HepG2 (cell line): ENCODE data around the gene SH2D6. TPM values are rescaled to one million over a fixed set of nuclear protein-coding genes. Genes with fewer than 3 reads are reported as not detected.

Source experiments
- ATAC-seq: fragments of 200-7000 bp; cut with Tn5 transposase; 3 replicates; pipeline ENCODE4 v1.9.1; 2020; ENCODE audit warnings: mild to moderate bottlenecking, moderate library complexity
- BruUV-seq: library from RNA; stranded (reverse); fragments of 400-500 nt; replicated peaks from 2 replicates; lab custom pipeline; 2021; lab: Mats Ljungman, UMichigan
- CTCF ChIA-PET: fragments of 300-600 bp; formaldehyde crosslinking; extraction: SDS; loops from one replicate; lab custom pipeline; 2021; ENCODE audit warnings: low total read pairs, inconsistent platforms, low intra/inter-chr PET ratio; lab: Yijun Ruan, JAX
- POLR2A ChIA-PET: fragments of 350-600 bp; sonication (Branson Sonifier 250); formaldehyde crosslinking; loops from one replicate; lab custom pipeline; 2020; ENCODE audit warnings: antibody characterized with exemption, inconsistent platforms; lab: Yijun Ruan, JAX
- DNase-seq: peaks from one replicate; pipeline ENCODE4 v3.0.0-alpha.2; 2015; ENCODE audit warnings: low spot score
- FAIRE-seq: peaks from 3 replicates; lab custom pipeline; 2011; peaks lifted over from hg19 to GRCh38; lab: Jason Lieb, UNC
- H2AFZ ChIP-seq: one replicate; pipeline ENCODE4 v1.6.1; 2011; ENCODE audit warnings: low read length, inconsistent platforms
- H3K27ac ChIP-seq: fragments of 300-600 bp; 3 replicates; pipeline ENCODE4 v1.8.0; 2011; ENCODE audit warnings: mixed run types, mild to moderate bottlenecking, mixed read lengths, low read length, inconsistent platforms; ENCODE audit not compliant: insufficient read depth; ENCODE audit errors: extremely low read length
- H3K27me3 ChIP-seq, 2 experiments: fragments of 200-600 bp in 1 of 2; 2 replicates in 1 of 2; 3 replicates in 1 of 2; pipeline versions ENCODE4 v1.6.0 to v1.8.0; 2011; ENCODE audit warnings: low read length in 2 of 2, mild to moderate bottlenecking in 2 of 2, moderate library complexity in 2 of 2, inconsistent platforms in 1 of 2; ENCODE audit not compliant: insufficient read depth in 2 of 2, control insufficient read depth in 1 of 2
- H3K36me3 ChIP-seq, 2 experiments: fragments of 200-600 bp in 1 of 2; replicated peaks in 1 of 2; 2 replicates in 1 of 2; 3 replicates in 1 of 2; pipeline versions ENCODE4 v1.5.1 to v1.8.0; 2011; ENCODE audit warnings: low read length in 2 of 2, inconsistent platforms in 1 of 2; ENCODE audit not compliant: insufficient read depth in 2 of 2, control insufficient read depth in 1 of 2
- H3K4me1 ChIP-seq: 2 replicates; pipeline ENCODE4 v1.5.1; 2012; ENCODE audit warnings: low read length, inconsistent platforms; ENCODE audit not compliant: insufficient read depth
- H3K4me2 ChIP-seq: 2 replicates; pipeline ENCODE4 v1.6.0; 2011; ENCODE audit warnings: low read depth, low read length, inconsistent platforms
- H3K4me3 ChIP-seq, 3 experiments: fragments of 200-600 bp in 1 of 3; sonication (generic), shearing (Covaris generic) in 1 of 3; replicated peaks in 1 of 3; 2 replicates each; pipeline ENCODE4 v1.5.1; 2011 to 2016; ENCODE audit warnings: low read length in 3 of 3, inconsistent platforms in 2 of 3, low read depth in 2 of 3, mild to moderate bottlenecking in 2 of 3, control low read depth in 1 of 3, mixed read lengths in 1 of 3; ENCODE audit not compliant: insufficient read depth in 1 of 3
- H3K79me2 ChIP-seq: one replicate; pipeline ENCODE4 v1.6.1; 2011; ENCODE audit warnings: low read length, inconsistent platforms; ENCODE audit not compliant: insufficient read depth
- H3K9ac ChIP-seq: 2 replicates; pipeline ENCODE4 v1.6.0; 2011; ENCODE audit warnings: mild to moderate bottlenecking, low read depth, low read length, inconsistent platforms; ENCODE audit not compliant: insufficient read depth
- H3K9me3 ChIP-seq: 2 replicates; pipeline ENCODE4 v1.5.1; 2012; ENCODE audit warnings: mild to moderate bottlenecking, low read length
- H4K20me1 ChIP-seq: 2 replicates; pipeline ENCODE4 v1.6.0; 2011; ENCODE audit warnings: inconsistent platforms, mild to moderate bottlenecking, low read length, moderate library complexity; ENCODE audit not compliant: insufficient read depth
- AHR ChIP-seq: IDR thresholded peaks from 2 replicates; pipeline ENCODE4 v1.6.1; 2018; ENCODE audit warnings: missing genetic modification reagents, missing compliant biosample characterization
- CHD4 ChIP-seq: fragments of 200-600 bp; sonication (generic); IDR thresholded peaks from 2 replicates; pipeline ENCODE4 v1.7.0; 2017; ENCODE audit warnings: mild to moderate bottlenecking, low read length, borderline replicate concordance
- ELF3 ChIP-seq: IDR thresholded peaks from 2 replicates; pipeline ENCODE4 v1.6.1; 2016; ENCODE audit warnings: missing genetic modification reagents, missing compliant biosample characterization
- FOXP1 ChIP-seq, 2 experiments: fragments of 450-650 bp in 1 of 2; IDR thresholded peaks; 2 replicates each; pipeline ENCODE4 v1.6.1; 2017 to 2018; ENCODE audit warnings: antibody characterized with exemption in 1 of 2
- HOXA9 ChIP-seq: sonication (generic); formaldehyde crosslinking; IDR thresholded peaks from 2 replicates; pipeline ENCODE4 v1.8.1; 2022; ENCODE audit warnings: missing genetic modification reagents, mild to moderate bottlenecking, moderate library complexity, borderline replicate concordance
- PAX8 ChIP-seq: sonication (generic); formaldehyde crosslinking; IDR thresholded peaks from 2 replicates; pipeline ENCODE4 v1.8.0; 2022; ENCODE audit warnings: mild to moderate bottlenecking, missing genetic modification reagents, borderline replicate concordance
- PBX2 ChIP-seq: IDR thresholded peaks from 2 replicates; pipeline ENCODE4 v1.6.1; 2016; ENCODE audit warnings: control low read depth
- SIN3B ChIP-seq: fragments of 150-350 bp; IDR thresholded peaks from 2 replicates; pipeline ENCODE4 v1.6.1; 2014; ENCODE audit warnings: low read length
- SMAD9 ChIP-seq: sonication (generic); formaldehyde crosslinking; IDR thresholded peaks from 2 replicates; pipeline ENCODE4 v1.5.1; 2020; ENCODE audit warnings: mild to moderate bottlenecking, missing genetic modification reagents
- TFDP1 ChIP-seq: IDR thresholded peaks from 2 replicates; pipeline ENCODE4 v1.6.1; 2016; ENCODE audit warnings: missing compliant biosample characterization, missing genetic modification reagents, borderline replicate concordance
- WGBS: methylation state at CpG from one replicate; pipeline ENCODE4 v1.1.6; 2017; ENCODE audit warnings: low lambda C conversion rate; 5-methylcytosine and 5-hydroxymethylcytosine counted together
- in situ Hi-C: cut with HindIII; loops from 2 replicates; pipeline ENCODE4 v1.10.0; 2017; ENCODE audit warnings: low pct_unique_long_range_greater_than_20kb; ENCODE audit not compliant: extremely low pct_ligation_motif_present
- intact Hi-C: fragments of 100-400 bp; cut with micrococcal nuclease; formaldehyde crosslinking; loops from one replicate; pipeline ENCODE4 v1.10.0; 2022; ENCODE audit not compliant: unreplicated experiment
- polyA plus RNA-seq, 8 experiments: library from polyadenylated mRNA; depleted of rRNA in 3 of 8; stranded (reverse) in 7 of 8; unstranded in 1 of 8; fragments of >200 nt; fragmentation: Illumina TruSeq in 4 of 8; extraction: Trizol in 4 of 8; gene quantifications; 2 replicates each; pipeline versions ENCODE4 v1.2.1 to v1.2.3, GENCODE V29; 2011 to 2016; ENCODE audit warnings: low read depth in 4 of 8, missing spikeins in 1 of 8, mixed read lengths in 1 of 8; ENCODE audit not compliant: insufficient read depth in 1 of 8
- total RNA-seq, 5 experiments: library from RNA; depleted of rRNA; stranded (reverse); fragments of >200 nt; fragmentation: Illumina TruSeq; extraction: Trizol; gene quantifications; 2 replicates each; pipeline ENCODE4 v1.2.3, GENCODE V29; 2016; ENCODE audit warnings: low read depth in 1 of 5

Gene SH2D6
- total and polyA plus RNA-seq, 2 of the 13 experiments (the other 11 are each of a cell fraction or from before 2014, with no cell fraction given) = 0.11 to 0.26 TPM

GRCh38 chr2:85455552-85456090, 37.1 kb downstream of the SH2D6 start (continued):
- TF ChIP-seq HOXA9 = no peak
- TF ChIP-seq ELF3 (CRISPR knock-in tag) = peak; percentile 69; the same call in 1 of the 2 replicates
- no peak for TF ChIP-seq SIN3B
- no peak for TF ChIP-seq PAX8 (CRISPR knock-in tag)
- no peak for TF ChIP-seq PBX2 (CRISPR knock-in tag)

DNA sequence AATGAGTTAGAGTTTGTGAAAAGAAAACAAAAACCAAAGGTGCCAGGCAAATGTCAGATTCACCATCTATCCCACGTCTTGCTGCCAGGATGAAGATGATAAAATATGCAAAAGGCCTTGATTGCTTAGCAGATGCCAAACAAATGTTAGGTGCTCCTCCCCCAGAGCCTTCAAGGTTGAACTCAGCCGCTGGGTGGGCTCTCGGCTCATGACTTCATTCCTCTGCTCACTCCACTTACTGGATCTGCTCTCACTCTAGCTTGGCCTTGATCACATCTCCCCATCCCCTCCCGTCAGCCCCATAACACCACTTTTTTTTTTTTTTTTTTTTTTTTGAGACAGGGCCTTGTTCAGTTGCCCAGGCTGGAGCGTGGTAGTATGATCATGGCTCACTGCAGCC, 38.5 kb downstream of the SH2D6 start:
- no peak overlapping the region for H3K4me3 ChIP-seq
- TF ChIP-seq SMAD9 (CRISPR knock-in tag) (no peak), TFDP1 (CRISPR knock-in tag) (no peak), AHR (CRISPR knock-in tag) (no peak), CHD4 (no peak), FOXP1 (IDR thresholded peaks at IDR 0.05) (no peak), FOXP1 (CRISPR knock-in tag; IDR thresholded peaks at IDR 0.05) (no peak)
- TF ChIP-seq, all 625 proteins: peak for 0
- Histone ChIP-seq H3K9me3 (no peaks in the 10 kb centered on the region), H3K79me2 (no peaks in the 10 kb centered on the region), H3K27me3 (peaks cover 3 to 20% of the 10 kb centered on the region in 2 experiments; a peak in 4 of 5 replicates), H3K4me1 (peaks cover 56% of the 10 kb centered on the region), H2AFZ (no peak overlapping the region), H4K20me1 (no peaks in the 10 kb centered on the region), H3K27ac (no peak overlapping the region), H3K9ac (no peak overlapping the region), H3K4me2 (no peak overlapping the region), H3K36me3 (no peaks in the 10 kb centered on the region)
- FAIRE-seq (no peak), DNase-seq (no peak), ATAC-seq (no peak)
- no TSS peak for BruUV-seq
- in situ Hi-C loops = no loop called here
- CTCF ChIA-PET = no interaction called here
- POLR2A ChIA-PET = interaction anchor here (2.5 to 4.8 kb wide), 4 partner anchors 11 to 81 kb away, joined by 10 to 42 read pairs (median 16); partner anchors contain the start of gene MAT2A
- WGBS = 17% methylated on average over 5 of the region's 5 CpGs
- intact Hi-C loops = no loop called here
